Stimulated activated CD4-positive, alpha-beta T cell treated with anti-CD3 and anti-CD28 coated beads, TNF-alpha, amount 100 ng/mL, for 48 hours (primary cell): Measurements from ENCODE around the gene CD164.

Experiments
- DNase-seq, 3 donors: peaks; one replicate each; pipeline ENCODE4 v3.0.0-alpha.2; 2020; ENCODE audit warnings: low read depth in 3 of 3

CD164 gene

DNA sequence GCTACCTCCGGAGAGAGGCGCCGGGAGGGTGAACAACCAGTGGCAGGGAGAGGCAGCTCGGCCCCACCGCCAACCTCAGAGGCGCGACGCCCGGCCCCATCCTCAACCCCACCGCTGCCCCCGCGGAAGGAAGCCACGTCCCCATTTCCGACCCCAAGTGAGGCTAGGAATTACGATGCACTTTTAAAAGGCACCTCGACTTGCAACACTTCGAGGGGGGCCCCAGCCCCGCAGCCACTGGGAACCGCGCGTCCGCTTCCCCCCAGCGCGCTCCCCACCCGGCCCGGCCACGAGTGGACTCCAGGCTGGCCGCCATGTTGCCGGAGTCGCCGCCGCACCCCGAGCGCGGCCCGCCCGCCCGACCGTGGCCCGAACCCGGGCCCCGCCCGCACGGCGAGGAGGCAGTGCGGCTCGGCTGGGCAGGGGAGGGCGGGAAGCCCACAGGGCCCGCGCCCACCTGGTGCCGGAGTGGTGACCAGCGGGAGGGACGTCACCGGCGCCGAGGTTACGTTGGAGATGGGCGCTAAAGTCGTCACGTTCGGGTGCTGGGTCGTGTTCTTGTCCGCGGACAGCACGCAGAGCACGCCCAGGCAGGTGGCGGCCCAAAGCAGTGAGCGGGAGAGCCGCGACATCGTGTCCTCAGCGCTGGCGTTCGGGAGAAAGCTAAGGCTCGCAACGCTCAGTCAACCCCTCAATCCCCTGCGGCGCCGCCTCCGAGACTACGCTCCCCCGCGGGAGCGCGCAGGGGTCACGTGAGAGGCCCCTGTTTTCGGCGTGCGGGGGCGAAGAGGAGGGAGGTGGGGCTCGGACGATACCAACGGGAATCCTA lies at the start of gene CD164:
CD164 (minus strand) TSS at position 721 of the 829 bp plus-strand sequence; CDS start at position 632, 89 bp downstream.
- peak; percentile 86 to 91 (median 90) for DNase-seq

GRCh38 chr6:109429496-109429895 lies 47.2 kb upstream of the CD164 start:
- DNase-seq: no peak

GRCh38 chr6:109428889-109429477 lies 46.7 kb upstream of the CD164 start:
- DNase-seq: no peak

GRCh38 chr6:109424946-109425345 lies 42.7 kb upstream of the CD164 start:
- DNase-seq: no peak

DNA sequence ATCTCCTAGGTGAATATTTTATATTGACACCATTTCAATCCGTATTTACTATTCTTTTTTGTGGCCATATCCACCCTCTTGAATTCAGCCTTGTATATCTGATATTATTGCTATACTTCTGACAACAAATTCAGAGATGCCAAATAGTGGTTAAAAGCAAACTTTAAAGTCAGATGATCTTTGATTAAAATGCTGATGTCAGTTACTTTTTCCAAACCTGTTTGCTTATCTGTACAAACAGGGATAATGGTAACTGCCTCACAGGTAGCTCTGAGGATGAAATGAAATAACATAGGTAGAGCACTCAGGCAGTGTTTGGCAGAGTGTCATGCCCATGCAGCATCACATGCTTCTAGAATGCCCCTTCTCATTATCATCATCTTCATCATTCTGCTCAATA lies 38.9 kb upstream of the CD164 start:
- DNase-seq: no peak

GRCh38 chr6:109420751-109421150 lies 38.5 kb upstream of the CD164 start:
- no peak for DNase-seq

GRCh38 chr6:109417646-109418045 lies 35.4 kb upstream of the CD164 start:
- no peak for DNase-seq

DNA sequence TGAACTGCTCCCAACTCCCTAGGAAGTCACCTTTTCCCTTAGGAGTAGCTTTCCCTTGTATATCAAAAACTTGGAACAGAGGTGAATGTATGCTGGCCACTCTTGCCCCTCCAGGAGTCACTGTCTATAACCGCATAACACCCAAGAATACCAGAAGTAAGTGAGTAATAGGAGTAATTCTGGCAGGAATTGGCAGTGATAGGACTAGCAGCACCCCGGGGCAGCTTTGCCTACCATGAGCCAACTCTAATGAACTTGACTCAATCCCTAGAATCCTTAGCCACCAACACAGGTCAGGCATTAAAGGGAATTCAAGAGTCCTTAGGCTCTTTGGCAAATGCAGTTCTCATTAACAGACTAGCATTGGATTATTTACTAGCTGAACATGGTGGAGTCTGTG lies 28.8 kb upstream of the CD164 start:
- DNase-seq: no peak

DNA sequence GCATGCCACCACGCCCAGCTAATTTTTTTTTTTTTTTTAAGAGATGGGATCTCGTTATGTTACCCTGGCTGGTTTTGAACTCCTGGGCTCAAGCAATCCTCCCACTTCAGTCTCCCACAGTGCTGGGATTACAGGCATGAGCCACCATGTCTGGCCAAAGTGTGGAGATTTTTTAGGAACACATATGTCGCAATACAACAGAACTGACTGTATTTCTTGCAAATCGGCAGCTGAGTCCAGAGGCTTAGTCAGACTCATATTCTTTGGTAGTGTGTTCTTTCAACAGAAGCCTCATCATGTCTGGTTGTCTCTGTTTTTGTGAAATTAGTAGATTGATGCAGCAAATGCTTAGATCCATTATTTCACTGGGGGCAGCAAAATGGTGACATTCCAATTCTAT lies 23.9 kb upstream of the CD164 start:
- DNase-seq: no peak

GRCh38 chr6:109397020-109397419 lies 14.8 kb upstream of the CD164 start:
- DNase-seq: no peak

DNA sequence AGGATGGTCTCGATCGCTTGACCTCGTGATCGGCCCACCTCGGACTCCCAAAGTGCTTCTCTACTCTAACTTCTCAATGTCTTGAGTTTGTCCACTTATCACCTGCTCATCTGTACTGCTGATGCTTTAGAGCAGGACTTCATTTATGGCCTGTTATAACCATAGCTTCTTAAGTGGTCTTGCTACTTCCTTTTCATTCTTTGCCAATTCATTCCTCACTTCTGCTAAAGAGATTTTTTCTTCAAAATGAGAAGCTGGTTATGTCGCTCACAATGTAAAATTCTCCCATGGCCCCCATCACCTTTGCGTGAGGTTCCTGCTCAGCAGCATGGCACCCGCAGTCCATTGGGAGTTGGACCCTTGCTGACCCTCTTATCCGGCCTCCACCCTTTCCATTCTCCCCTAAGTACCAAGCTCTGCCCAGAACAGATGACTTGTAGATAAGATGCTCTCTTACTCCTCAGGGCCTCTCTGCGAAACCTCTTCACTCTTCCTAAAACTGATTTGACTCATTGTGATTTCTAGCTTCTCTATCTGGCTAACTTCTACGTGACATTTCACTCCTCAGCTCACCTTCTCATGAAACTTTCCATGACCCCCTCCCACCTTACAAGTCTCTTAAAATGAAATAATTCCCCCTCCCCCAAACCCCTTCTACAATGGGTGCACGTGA lies 13.9 kb upstream of the CD164 start:
- DNase-seq: no peak

DNA sequence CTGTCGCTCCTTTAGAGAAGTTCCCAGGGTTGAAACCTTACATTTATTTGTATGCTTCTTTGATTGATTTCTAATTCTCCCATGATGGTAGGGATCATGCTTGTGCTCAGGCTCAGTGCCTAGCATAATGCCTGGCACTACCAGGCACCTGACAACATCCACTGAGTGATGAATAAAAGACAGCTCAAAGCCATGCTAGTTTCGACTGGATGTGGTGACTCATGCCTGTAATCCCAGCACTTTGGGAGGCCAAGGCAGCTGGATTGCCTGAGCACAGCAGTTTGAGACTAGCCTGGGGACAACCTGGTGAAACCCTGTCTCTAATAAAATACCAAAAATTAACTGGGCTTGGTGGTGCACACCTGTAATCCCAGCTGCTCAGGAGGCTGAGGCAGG lies 11.6 kb upstream of the CD164 start:
- DNase-seq: no peak

GRCh38 chr6:109393157-109393885 lies 11.1 kb upstream of the CD164 start:
- DNase-seq: no peak

- DNase-seq: no peak
Measured at GRCh38 chr6:109389650-109390274, 7.5 kb upstream of the CD164 start.

GRCh38 chr6:109388265-109388664 lies 6.0 kb upstream of the CD164 start:
- DNase-seq: no peak

DNA sequence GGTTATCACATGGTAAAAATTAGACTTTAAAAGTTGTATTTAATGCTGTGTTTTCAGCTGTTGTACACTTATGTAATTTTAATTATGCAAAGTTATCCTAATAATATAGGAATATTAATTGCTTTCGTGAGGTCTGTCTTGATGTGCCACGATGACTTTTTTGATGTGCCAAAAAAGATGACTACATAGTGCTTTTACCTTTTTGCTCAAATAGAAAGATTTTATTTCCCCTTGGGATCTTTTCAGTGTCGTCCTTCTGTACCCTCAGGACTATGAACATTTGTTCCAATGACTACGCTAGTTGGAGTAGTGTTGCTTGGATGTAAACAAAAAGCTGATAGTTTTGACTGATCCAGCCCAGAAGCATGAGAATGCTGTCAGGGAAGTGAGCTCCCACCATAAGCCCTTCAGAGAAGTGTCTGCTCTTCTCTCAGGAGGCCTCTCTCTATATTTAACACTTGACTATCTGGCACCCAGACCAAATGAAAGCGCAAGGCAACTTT lies 1.2 kb upstream of the CD164 start:
- no peak for DNase-seq

GRCh38 chr6:109382576-109383437 lies 540 bp upstream of the CD164 start:
- peak; percentile 73 to 87 (median 83) for DNase-seq

DNA sequence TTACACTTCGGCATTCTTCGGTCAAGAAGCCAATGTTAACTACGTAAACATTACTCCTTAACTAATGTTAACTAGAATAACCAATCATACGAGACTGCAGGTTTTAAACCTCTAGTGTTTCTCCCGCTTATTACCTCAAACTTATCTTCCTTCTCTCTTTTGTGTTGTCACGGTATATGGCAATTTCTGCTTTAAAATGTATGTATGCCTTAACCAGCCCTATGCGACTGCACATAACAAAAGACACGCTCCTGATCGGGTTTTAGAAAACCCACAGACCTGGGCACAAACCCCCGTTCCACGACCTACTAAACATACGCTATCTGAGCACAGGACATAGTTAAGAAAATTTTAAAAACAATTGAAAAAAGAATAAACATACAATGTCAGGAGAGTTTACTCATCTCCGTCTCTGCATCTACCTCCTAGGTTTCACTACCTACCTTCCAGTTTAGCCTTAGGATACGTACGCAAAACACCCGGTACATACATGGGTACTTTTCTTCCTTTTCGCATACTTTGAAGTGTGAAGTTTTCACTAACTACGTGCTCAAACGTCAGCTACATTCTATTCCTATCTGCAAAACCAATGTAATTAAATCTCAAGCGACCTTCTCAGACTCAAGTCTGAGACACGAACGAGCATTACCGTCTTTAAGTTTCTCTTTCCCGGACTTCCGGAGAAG lies 1.1 kb downstream of the CD164 start:
- no peak for DNase-seq

GRCh38 chr6:109379711-109380110 lies 2.6 kb downstream of the CD164 start:
- DNase-seq: no peak

GRCh38 chr6:109377717-109378116 lies 4.5 kb downstream of the CD164 start:
- DNase-seq: no peak
